VCaP (cell line): Measurements from ENCODE around the gene XPO6.
"Not testable (repeated sequence)": the region's sequence is repeated elsewhere in the genome, so short reads cannot be mapped to it uniquely, and the experiment has no call there.

Source experiments
- H3K27ac ChIP-seq: fragments of 450-650 bp; 2 replicates; pipeline ENCODE4 v1.5.1; 2017
- TF ChIP-seq, protein P1 (sequence below): fragments of 450-650 bp; conservative IDR thresholded peaks from 2 replicates; pipeline ENCODE4 v1.5.1; 2017; ENCODE audit warnings: mild to moderate bottlenecking, moderate library complexity

Gene XPO6

DNA sequence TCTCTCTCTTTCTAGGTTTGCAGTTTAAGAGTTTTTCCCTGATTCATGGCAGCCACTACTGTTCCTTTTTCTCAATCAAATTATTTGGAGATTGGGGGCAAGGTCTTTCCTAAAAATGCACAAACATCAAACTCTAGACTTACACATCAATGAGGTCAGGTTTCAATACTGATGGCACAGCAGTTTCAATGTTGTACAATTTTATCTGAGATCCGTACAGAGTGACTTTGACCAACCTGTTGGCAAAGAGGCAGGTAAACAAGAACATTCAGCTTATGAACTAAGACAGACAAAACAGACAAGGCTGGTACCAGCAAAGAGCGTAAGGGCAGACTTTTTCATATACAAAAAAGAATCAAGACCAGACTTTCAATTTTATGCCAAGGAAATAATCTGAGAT is 90.2 kb downstream of the XPO6 start:
- TF ChIP-seq, protein P1, sequence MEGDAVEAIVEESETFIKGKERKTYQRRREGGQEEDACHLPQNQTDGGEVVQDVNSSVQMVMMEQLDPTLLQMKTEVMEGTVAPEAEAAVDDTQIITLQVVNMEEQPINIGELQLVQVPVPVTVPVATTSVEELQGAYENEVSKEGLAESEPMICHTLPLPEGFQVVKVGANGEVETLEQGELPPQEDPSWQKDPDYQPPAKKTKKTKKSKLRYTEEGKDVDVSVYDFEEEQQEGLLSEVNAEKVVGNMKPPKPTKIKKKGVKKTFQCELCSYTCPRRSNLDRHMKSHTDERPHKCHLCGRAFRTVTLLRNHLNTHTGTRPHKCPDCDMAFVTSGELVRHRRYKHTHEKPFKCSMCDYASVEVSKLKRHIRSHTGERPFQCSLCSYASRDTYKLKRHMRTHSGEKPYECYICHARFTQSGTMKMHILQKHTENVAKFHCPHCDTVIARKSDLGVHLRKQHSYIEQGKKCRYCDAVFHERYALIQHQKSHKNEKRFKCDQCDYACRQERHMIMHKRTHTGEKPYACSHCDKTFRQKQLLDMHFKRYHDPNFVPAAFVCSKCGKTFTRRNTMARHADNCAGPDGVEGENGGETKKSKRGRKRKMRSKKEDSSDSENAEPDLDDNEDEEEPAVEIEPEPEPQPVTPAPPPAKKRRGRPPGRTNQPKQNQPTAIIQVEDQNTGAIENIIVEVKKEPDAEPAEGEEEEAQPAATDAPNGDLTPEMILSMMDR: no peak
- H3K27ac ChIP-seq: no peak overlapping the region

DNA sequence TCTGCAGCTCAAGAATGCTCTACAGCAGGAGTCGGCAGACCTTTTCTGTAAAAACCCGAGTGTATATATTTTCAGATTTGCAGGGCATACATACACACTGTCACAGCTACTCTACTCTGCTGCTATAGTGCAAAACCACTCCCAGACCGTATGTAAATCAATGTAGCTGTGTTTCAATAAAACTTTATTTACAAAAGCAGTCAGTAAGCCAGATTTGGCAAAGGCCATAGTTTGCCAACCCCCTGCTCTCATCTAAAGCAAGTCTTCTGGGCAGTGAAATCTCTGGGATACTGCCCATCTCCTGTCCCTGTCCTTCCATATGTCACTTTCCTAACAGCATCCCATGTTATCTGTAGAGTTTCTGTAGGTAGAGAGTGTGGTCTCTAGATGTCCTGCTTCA is 91.0 kb downstream of the XPO6 start:
- H3K27ac ChIP-seq: no peak overlapping the region
- TF ChIP-seq, protein P1: no peak

DNA sequence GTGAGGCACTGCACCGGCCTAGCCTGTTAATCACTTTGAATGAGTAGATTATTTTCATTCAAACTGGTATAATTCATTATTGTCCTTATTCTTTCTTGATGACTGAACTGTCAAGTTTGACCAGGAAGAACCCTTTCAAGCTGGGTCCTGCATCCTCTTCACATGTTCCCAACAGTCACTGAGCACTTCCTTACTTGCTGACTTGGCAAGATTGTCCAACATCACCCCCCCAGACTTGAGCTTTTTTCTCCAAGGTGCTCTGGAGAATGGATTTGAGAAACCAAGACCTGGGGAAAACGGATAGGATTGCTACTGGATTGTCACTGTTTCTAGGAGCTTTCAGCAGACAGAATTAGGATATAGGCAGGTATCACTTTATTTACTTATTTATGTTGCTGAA is 93.1 kb downstream of the XPO6 start:
- H3K27ac ChIP-seq: no peak overlapping the region
- TF ChIP-seq, protein P1: no peak

DNA sequence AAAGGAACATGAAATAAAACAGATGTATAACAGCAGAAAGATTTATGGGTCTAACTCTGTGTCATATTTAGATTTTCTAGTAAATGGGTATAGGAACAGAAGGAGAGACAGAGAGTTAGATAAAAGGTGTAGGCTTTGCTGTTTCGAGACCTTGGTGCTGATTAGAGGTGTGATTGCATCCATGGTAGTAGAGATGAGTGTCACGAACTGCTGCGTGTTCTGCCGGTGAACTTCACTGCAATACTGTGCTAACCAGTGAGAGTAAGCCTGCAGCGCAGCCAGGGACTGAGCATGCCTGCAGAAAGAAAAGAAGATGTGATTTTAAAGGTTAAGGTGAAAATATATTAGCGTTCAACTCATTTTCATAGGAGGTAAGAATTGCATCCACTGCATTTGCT is 94.6 kb downstream of the XPO6 start:
- no peak overlapping the region for H3K27ac ChIP-seq
- TF ChIP-seq, protein P1: no peak

DNA sequence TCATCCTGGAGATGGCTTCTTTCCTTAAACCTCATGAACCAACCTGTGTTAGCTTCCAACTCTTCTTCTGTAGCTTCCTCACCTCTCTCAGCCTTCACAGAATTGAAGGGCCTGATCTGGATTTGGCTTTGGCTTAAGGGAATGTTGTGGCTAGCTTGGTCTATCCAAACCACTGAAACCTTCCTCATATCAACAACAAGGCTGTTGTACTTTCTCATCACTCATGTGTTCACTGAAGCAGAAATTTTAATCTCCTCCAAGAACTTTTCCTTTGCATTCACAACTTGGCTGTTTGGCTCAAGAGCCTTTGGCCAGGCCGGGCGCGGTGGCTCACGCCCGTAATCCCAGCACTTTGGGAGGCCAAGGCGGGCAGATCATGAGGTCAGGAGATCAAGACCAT is 95.9 kb downstream of the XPO6 start:
- not testable (repeated sequence) for H3K27ac ChIP-seq

DNA sequence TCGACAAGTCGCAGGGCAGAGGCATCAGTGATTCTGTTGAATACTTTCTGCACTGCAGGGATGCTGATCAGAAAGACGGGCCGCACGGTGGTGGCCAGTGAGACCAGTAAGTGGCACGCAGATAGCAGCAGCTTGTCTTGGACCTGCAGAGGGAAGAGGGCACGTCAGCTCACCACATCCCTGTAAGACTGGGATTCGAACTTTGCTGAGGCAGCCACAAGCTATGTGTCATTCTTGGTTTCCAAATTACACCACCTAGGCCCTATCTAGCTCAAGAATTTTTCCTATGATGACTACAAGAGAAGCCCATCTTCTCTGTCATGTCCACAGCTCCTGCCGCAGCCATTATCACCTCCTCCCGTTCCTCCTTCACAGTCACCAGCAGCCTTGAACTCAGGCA is 98.9 kb downstream of the XPO6 start:
- H3K27ac ChIP-seq: no peak overlapping the region
- TF ChIP-seq, protein P1: no peak

DNA sequence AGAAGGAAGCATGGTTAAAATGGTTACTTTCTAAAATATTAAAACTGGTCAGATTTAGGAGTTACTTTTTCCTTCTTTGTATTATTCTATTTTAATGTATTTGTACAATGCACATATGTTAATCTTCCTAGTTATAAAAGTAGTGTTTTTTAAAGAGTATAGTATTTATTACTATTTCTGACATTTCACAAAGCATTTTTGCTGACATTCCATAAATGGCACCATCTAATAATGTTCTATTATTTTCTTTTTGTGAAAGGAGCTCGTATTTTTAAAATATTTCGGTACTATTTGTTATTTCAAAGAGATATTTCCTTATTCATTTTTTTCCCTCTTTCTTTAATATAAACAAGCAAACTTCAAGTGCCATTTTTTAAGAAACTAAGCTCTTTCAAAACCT is 100.8 kb downstream of the XPO6 start:
- TF ChIP-seq, protein P1: no peak
- no peak overlapping the region for H3K27ac ChIP-seq

DNA sequence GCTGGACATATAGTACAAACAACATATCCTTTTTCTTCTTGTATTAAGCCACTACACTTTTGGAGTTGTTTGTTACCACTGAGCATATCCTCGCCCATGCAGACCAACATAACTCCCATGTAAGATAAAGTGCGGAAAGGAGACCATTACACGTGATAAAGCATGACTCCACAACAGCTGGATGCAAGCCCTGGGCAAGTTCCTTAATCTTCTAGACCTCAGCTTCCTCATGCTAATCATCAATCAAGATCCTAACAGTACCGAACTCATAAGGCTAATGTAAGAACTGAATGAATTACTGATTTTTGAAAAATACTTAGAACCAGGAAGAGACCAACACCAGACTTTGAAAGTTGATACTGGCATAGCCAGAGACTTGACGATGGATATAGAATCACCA is 101.3 kb downstream of the XPO6 start:
- TF ChIP-seq, protein P1: no peak
- H3K27ac ChIP-seq: no peak overlapping the region
